ENCODE results near the gene PPP1R8. TPM values are rescaled to one million over a fixed set of nuclear protein-coding genes. Genes with fewer than 3 reads are reported as not detected.
A peak's percentile ranks its signal among the peaks of the same experiment; 100 is the strongest.

The PPP1R8 gene
- total RNA-seq, 2 donors from 2014 or later, result 45.0 to 48.1 TPM

- 11 to 16% methylated on average over 17 to 53 of the region's 53 CpGs for WGBS, 2 experiments (ENCODE audit: insufficient coverage in 1 of 2, insufficient read length in 1 of 2)
- Mint-ChIP-seq H3K4me1 (peaks cover 4% of the 10 kb centered on the region), H3K4me3 (peak within 1 kb of the TSS; percentile 76), H3K27me3 (ENCODE audit: insufficient read depth) (peaks cover 8% of the 10 kb centered on the region), H3K9me3 (no peaks in the 10 kb centered on the region), H3K36me3 (ENCODE audit: low read depth) (peaks cover 2% of the 10 kb centered on the region), H3K27ac (peak within 1 kb of the TSS; percentile 1)
- peak within 1 kb of the TSS; percentile 44 for H3K9ac ChIP-seq (ENCODE audit: extremely low read depth, low read length, poor library complexity, severe bottlenecking)
- no peak within 1 kb of the TSS for H3K27ac ChIP-seq (ENCODE audit: low read depth, low read length)
- H3K4me1 ChIP-seq (ENCODE audit: control insufficient read depth, insufficient read depth, low read length), result no peaks in the 10 kb centered on the region
- peak; percentile 93 for DNase-seq
- no peaks in the 10 kb centered on the region for H3K36me3 ChIP-seq (ENCODE audit: control insufficient read depth, insufficient read depth, low read length)
- H3K27me3 ChIP-seq (ENCODE audit: control insufficient read depth, insufficient read depth, low read length, poor library complexity, severe bottlenecking), result no peaks in the 10 kb centered on the region
- H3K9me3 ChIP-seq (ENCODE audit: control insufficient read depth, low read length), result no peaks in the 10 kb centered on the region
- H3K4me3 ChIP-seq (ENCODE audit: low read length), result peak within 1 kb of the TSS; percentile 83
- TF ChIP-seq CTCF (conservative IDR thresholded peaks at IDR 0.05), result no peak
Observed at GRCh38 chr1:27872059-27872801, 41.6 kb downstream of the PPP1R8 start, which contains the start of gene THEMIS2. Gene THEMIS2, plus strand, starts transcription at chr1:27872544. Its CDS starts 28 bp downstream, at chr1:27872572.

GRCh38 chr1:27872802-27873551 is 42.4 kb downstream of the PPP1R8 start:
- Histone ChIP-seq H3K27me3 (ENCODE audit: control insufficient read depth, insufficient read depth, low read length, poor library complexity, severe bottlenecking) (no peaks in the 10 kb centered on the region), H3K9ac (ENCODE audit: extremely low read depth, low read length, poor library complexity, severe bottlenecking) (peak overlapping the region; percentile 44), H3K4me1 (ENCODE audit: control insufficient read depth, insufficient read depth, low read length) (no peaks in the 10 kb centered on the region), H3K27ac (ENCODE audit: low read depth, low read length) (no peak overlapping the region), H3K9me3 (ENCODE audit: control insufficient read depth, low read length) (no peaks in the 10 kb centered on the region), H3K36me3 (ENCODE audit: control insufficient read depth, insufficient read depth, low read length) (no peaks in the 10 kb centered on the region), H3K4me3 (ENCODE audit: low read length) (peak overlapping the region; percentile 83)
- peak; percentile 76 for DNase-seq
- Mint-ChIP-seq H3K9me3 (no peaks in the 10 kb centered on the region), H3K4me1 (peaks cover 4% of the 10 kb centered on the region), H3K27me3 (ENCODE audit: insufficient read depth) (peaks cover 8% of the 10 kb centered on the region), H3K36me3 (ENCODE audit: low read depth) (peaks cover 2% of the 10 kb centered on the region), H3K4me3 (peak overlapping the region; percentile 76), H3K27ac (peak overlapping the region; percentile 1)
- 17 to 27% methylated on average over 35 to 38 of the region's 38 CpGs for WGBS, 2 experiments (ENCODE audit: insufficient coverage in 1 of 2, insufficient read length in 1 of 2)
- TF ChIP-seq CTCF (conservative IDR thresholded peaks at IDR 0.05), result no peak

DNA sequence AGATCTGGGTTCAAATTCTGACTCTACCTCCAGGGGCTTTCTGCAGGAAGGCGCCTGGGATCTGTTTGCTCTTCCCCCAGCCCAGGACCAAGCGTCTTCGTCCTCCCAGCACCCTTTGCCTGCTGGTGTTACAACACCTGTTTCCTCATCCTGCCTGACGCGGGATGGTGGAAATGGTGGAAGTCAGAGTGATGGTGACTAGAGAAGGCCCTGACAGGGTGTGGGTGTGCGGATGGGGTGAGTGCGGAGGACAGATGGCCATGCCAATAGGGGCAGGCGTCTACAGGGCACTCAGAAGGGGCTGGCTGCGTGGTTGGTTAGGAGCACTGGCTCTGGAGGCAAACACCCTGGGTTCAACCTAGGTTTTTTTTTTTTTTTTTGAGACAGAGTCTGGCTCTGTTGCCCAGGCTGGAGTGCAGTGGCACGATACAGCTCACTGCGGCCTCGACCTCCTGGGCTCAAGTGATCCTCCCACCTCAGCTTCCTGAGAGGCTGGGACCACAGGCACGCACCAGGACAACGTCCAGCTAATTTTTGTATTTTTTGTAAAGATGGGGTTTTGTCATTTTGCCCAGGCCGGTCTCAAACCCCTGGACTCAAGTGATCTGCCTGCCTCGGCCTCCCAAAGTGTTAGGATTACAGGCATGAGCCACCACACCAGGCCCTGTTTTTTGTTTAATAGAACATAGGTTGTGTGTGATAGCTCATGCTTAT is 43.2 kb downstream of the PPP1R8 start:
- Histone ChIP-seq H3K4me3 (ENCODE audit: low read length) (no peak overlapping the region), H3K4me1 (ENCODE audit: control insufficient read depth, insufficient read depth, low read length) (no peaks in the 10 kb centered on the region), H3K9me3 (ENCODE audit: control insufficient read depth, low read length) (no peaks in the 10 kb centered on the region), H3K27ac (ENCODE audit: low read depth, low read length) (no peak overlapping the region), H3K27me3 (ENCODE audit: control insufficient read depth, insufficient read depth, low read length, poor library complexity, severe bottlenecking) (no peaks in the 10 kb centered on the region), H3K36me3 (ENCODE audit: control insufficient read depth, insufficient read depth, low read length) (no peaks in the 10 kb centered on the region), H3K9ac (ENCODE audit: extremely low read depth, low read length, poor library complexity, severe bottlenecking) (no peak overlapping the region)
- H3K36me3 Mint-ChIP-seq (ENCODE audit: low read depth), result peaks cover 2% of the 10 kb centered on the region
- H3K27me3 Mint-ChIP-seq (ENCODE audit: insufficient read depth), result peaks cover 8% of the 10 kb centered on the region
- peak overlapping the region; percentile 76 for H3K4me3 Mint-ChIP-seq
- H3K4me1 Mint-ChIP-seq, result peaks cover 4% of the 10 kb centered on the region
- DNase-seq, result no peak
- 62 to 91% methylated on average over 3 to 16 of the region's 16 CpGs for WGBS, 2 experiments (ENCODE audit: insufficient coverage in 1 of 2, insufficient read length in 1 of 2)
- no peak for TF ChIP-seq CTCF (conservative IDR thresholded peaks at IDR 0.05)
- H3K9me3 Mint-ChIP-seq, result no peaks in the 10 kb centered on the region
- no peak overlapping the region for H3K27ac Mint-ChIP-seq
